Lower leg skin (tissue), 3 donors: ENCODE measurements around the gene LEMD1.

ENCODE experiments used
- POLR2A ChIP-seq, 2 donors: fragments of 450-650 bp; IDR thresholded peaks; one replicate each; pipeline ENCODE4 v1.6.1; 2016 to 2017; ENCODE audit warnings: antibody characterized with exemption in 2 of 2, mild to moderate bottlenecking in 1 of 2, moderate library complexity in 1 of 2
- TF ChIP-seq, protein P1 (sequence below), 3 donors: fragments of 450-650 bp; IDR thresholded peaks; one replicate each; pipeline ENCODE4 v1.5.1; 2016; ENCODE audit warnings: antibody characterized with exemption in 3 of 3, mild to moderate bottlenecking in 3 of 3, moderate library complexity in 2 of 3

- TF ChIP-seq, protein P1, sequence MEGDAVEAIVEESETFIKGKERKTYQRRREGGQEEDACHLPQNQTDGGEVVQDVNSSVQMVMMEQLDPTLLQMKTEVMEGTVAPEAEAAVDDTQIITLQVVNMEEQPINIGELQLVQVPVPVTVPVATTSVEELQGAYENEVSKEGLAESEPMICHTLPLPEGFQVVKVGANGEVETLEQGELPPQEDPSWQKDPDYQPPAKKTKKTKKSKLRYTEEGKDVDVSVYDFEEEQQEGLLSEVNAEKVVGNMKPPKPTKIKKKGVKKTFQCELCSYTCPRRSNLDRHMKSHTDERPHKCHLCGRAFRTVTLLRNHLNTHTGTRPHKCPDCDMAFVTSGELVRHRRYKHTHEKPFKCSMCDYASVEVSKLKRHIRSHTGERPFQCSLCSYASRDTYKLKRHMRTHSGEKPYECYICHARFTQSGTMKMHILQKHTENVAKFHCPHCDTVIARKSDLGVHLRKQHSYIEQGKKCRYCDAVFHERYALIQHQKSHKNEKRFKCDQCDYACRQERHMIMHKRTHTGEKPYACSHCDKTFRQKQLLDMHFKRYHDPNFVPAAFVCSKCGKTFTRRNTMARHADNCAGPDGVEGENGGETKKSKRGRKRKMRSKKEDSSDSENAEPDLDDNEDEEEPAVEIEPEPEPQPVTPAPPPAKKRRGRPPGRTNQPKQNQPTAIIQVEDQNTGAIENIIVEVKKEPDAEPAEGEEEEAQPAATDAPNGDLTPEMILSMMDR (IDR thresholded peaks at IDR 0.05): no peak
- no peak for TF ChIP-seq POLR2A (IDR thresholded peaks at IDR 0.05)
These were observed 76.1 kb downstream of the LEMD1 start for GRCh38 chr1:205345761-205346160.
